H1 (cell line): ENCODE results near the gene DEXI. TPM values are rescaled to one million over a fixed set of nuclear protein-coding genes. Genes with fewer than 3 reads are reported as not detected.

Experiments
- RXRA ChIP-seq: IDR thresholded peaks from 2 replicates; pipeline ENCODE4 v1.6.1; 2011; ENCODE audit warnings: low read depth, mild to moderate bottlenecking, low read length, moderate library complexity; ENCODE audit not compliant: insufficient read depth
- polyA plus RNA-seq, 7 experiments: library from polyadenylated mRNA; depleted of rRNA in 3 of 7; stranded (reverse) in 5 of 7; unstranded in 2 of 7; fragments of >200 nt in 5 of 7; fragments of 200-250 nt in 2 of 7; gene quantifications; 1 replicate in 5 of 7; 2 replicates in 1 of 7; 4 replicates in 1 of 7; pipeline versions ENCODE4 v1.2.1 to v1.2.3, GENCODE V29; 2011 to 2013; ENCODE audit warnings: missing spikeins in 2 of 7, mixed read lengths in 2 of 7
- total RNA-seq: library from RNA; stranded (reverse); fragmentation: NEBNext Ultra II Directional; extraction: Animal tissue kit (Norgen Biotek cat#: 25700); gene quantifications from 2 replicates; pipeline ENCODE4 v1.2.1, GENCODE V29; 2021

Gene DEXI
- total and polyA plus RNA-seq, 2 of the 8 experiments (the other 6 are each of a cell fraction or from before 2014, with no cell fraction given), result 39.5 to 47.3 TPM

- TF ChIP-seq RXRA, result no peak
Measured at GRCh38 chr16:10987361-10988163, 45.3 kb upstream of the DEXI start (continued).
